K562 (cell line): Measurements from ENCODE around the gene PRR19. TPM values are rescaled to one million over a fixed set of nuclear protein-coding genes. Genes with fewer than 3 reads are reported as not detected.

Experiments used
- ATAC-seq: fragments of 200-7000 bp; cut with Tn5 transposase; 3 replicates; pipeline ENCODE4 v1.9.1; 2020; ENCODE audit warnings: moderate library complexity
- BruUV-seq: library from RNA; stranded (reverse); fragments of 400-500 nt; replicated peaks from 2 replicates; lab custom pipeline; 2021; lab: Mats Ljungman, UMichigan
- CTCF ChIA-PET: fragments of 300-600 bp; formaldehyde crosslinking; extraction: SDS; loops from one replicate; lab custom pipeline; 2021; ENCODE audit warnings: low intra/inter-chr PET ratio; lab: Yijun Ruan, JAX
- POLR2A ChIA-PET: fragments of 300-600, 350-650 bp; sonication (Branson Sonifier 250); formaldehyde crosslinking; extraction: SDS; loops from one replicate; lab custom pipeline; 2021; ENCODE audit warnings: antibody characterized with exemption, inconsistent platforms; lab: Yijun Ruan, JAX
- DNase-seq, 4 experiments: peaks; one replicate each; pipeline versions ENCODE4 v3.0.0 to v3.0.0-alpha.2; 2011 to 2018; ENCODE audit warnings: low spot score in 3 of 4, mixed read lengths in 3 of 4; ENCODE audit errors: extremely low read depth in 1 of 4
- FAIRE-seq: peaks from 2 replicates; lab custom pipeline; 2011; peaks lifted over from hg19 to GRCh38; lab: Jason Lieb, UNC
- H2AFZ ChIP-seq: 2 replicates; pipeline ENCODE4 v1.6.0; 2011; ENCODE audit warnings: low read depth, low read length, control low read depth, inconsistent platforms
- H3K27ac ChIP-seq: fragments of 200-600 bp; 3 replicates; pipeline ENCODE4 v1.8.0; 2011; ENCODE audit warnings: low read depth, mild to moderate bottlenecking, control low read depth, inconsistent platforms, low read length, moderate library complexity, mixed read lengths; ENCODE audit errors: extremely low read depth
- H3K27me3 ChIP-seq, 2 experiments: fragments of 300-600 bp in 1 of 2; 2 replicates in 1 of 2; 3 replicates in 1 of 2; pipeline versions ENCODE4 v1.6.0 to v1.8.0; 2011; ENCODE audit warnings: inconsistent platforms in 2 of 2, low read length in 2 of 2, mild to moderate bottlenecking in 1 of 2, mixed read lengths in 1 of 2, moderate library complexity in 1 of 2; ENCODE audit not compliant: control insufficient read depth in 2 of 2, insufficient read depth in 2 of 2
- H3K36me3 ChIP-seq: fragments of 300-600 bp; 3 replicates; pipeline ENCODE4 v1.8.0; 2011; ENCODE audit warnings: mild to moderate bottlenecking, low read length, inconsistent platforms; ENCODE audit not compliant: control insufficient read depth, insufficient read depth
- H3K4me1 ChIP-seq, 2 experiments: fragments of 200-600 bp in 1 of 2; replicated peaks in 1 of 2; 2 replicates in 1 of 2; 3 replicates in 1 of 2; pipeline versions ENCODE4 v1.5.1 to v1.8.0; 2011; ENCODE audit warnings: inconsistent platforms in 2 of 2, low read length in 2 of 2, mild to moderate bottlenecking in 1 of 2, mixed read lengths in 1 of 2, moderate library complexity in 1 of 2; ENCODE audit not compliant: control insufficient read depth in 2 of 2, insufficient read depth in 2 of 2
- H3K4me2 ChIP-seq: 2 replicates; pipeline ENCODE4 v1.6.1; 2011; ENCODE audit warnings: low read length, control low read depth, inconsistent platforms, mixed read lengths; ENCODE audit not compliant: insufficient read depth
- H3K4me3 ChIP-seq: fragments of 200-600 bp; sonication (generic), shearing (Covaris generic); 2 replicates; pipeline ENCODE4 v1.5.1; 2016; ENCODE audit warnings: control low read depth, inconsistent platforms
- H3K79me2 ChIP-seq: fragments of 200-600 bp; 3 replicates; pipeline ENCODE4 v1.8.0; 2011; ENCODE audit warnings: low read length, inconsistent platforms; ENCODE audit not compliant: control insufficient read depth, insufficient read depth
- H3K9ac ChIP-seq, 2 experiments: 2 replicates each; pipeline versions ENCODE4 v1.6.0 to v1.6.1; 2011; ENCODE audit warnings: low read depth in 2 of 2, low read length in 2 of 2, control low read depth in 1 of 2, inconsistent platforms in 1 of 2, mild to moderate bottlenecking in 1 of 2, mixed read lengths in 1 of 2; ENCODE audit not compliant: insufficient read depth in 1 of 2
- H3K9me1 ChIP-seq: one replicate; pipeline ENCODE4 v1.6.0; 2011; ENCODE audit warnings: inconsistent platforms, mild to moderate bottlenecking, low read length, moderate library complexity; ENCODE audit not compliant: control insufficient read depth, insufficient read depth
- H3K9me3 ChIP-seq: replicated peaks from 2 replicates; pipeline ENCODE4 v1.5.1; 2011; ENCODE audit warnings: low read depth, low read length, inconsistent platforms; ENCODE audit not compliant: control insufficient read depth, insufficient read depth
- H4K20me1 ChIP-seq: replicated peaks from 2 replicates; pipeline ENCODE4 v1.6.1; 2011; ENCODE audit warnings: low read length, inconsistent platforms, mixed read lengths; ENCODE audit not compliant: control insufficient read depth, insufficient read depth
- ASH1L ChIP-seq: fragments of 450-650 bp; IDR thresholded peaks from 2 replicates; pipeline ENCODE4 v1.6.1; 2018; ENCODE audit warnings: borderline replicate concordance, mild to moderate bottlenecking, low read depth; ENCODE audit not compliant: partially characterized antibody
- CBFB ChIP-seq: sonication (generic); formaldehyde crosslinking; IDR thresholded peaks from 2 replicates; pipeline ENCODE4 v1.4.0; 2020; ENCODE audit warnings: mild to moderate bottlenecking, missing genetic modification reagents
- CBX2 ChIP-seq: fragments of 200-600 bp; sonication (generic); IDR thresholded peaks from one replicate; pipeline ENCODE4 v1.6.1; 2012; ENCODE audit warnings: mild to moderate bottlenecking, low read length, inconsistent platforms; ENCODE audit not compliant: insufficient read depth, poor library complexity, severe bottlenecking
- CREB1 ChIP-seq, 2 experiments: sonication (generic) in 1 of 2; formaldehyde crosslinking in 1 of 2; IDR thresholded peaks; 2 replicates each; pipeline versions ENCODE4 v1.6.1 to v1.8.0; 2012 to 2022; ENCODE audit warnings: inconsistent platforms in 1 of 2, mild to moderate bottlenecking in 1 of 2, missing genetic modification reagents in 1 of 2, moderate library complexity in 1 of 2
- DPF2 ChIP-seq: fragments of 450-650 bp; IDR thresholded peaks from 2 replicates; pipeline ENCODE4 v1.6.1; 2016
- ELF4 ChIP-seq: fragments of 450-650 bp; formaldehyde crosslinking; IDR thresholded peaks from 2 replicates; pipeline ENCODE4 v1.4.0; 2022; ENCODE audit warnings: missing genetic modification characterization
- FOXJ3 ChIP-seq: sonication (generic); formaldehyde crosslinking; IDR thresholded peaks from 2 replicates; pipeline ENCODE4 v1.4.0; 2020; ENCODE audit warnings: mild to moderate bottlenecking, missing genetic modification reagents
- GATAD2A ChIP-seq: fragments of 450-650 bp; IDR thresholded peaks from 2 replicates; pipeline ENCODE4 v1.6.1; 2017
- HDAC1 ChIP-seq, 2 experiments: fragments of 450-650 bp; IDR thresholded peaks; 2 replicates each; pipeline ENCODE4 v1.6.1; 2016 to 2017; ENCODE audit warnings: inconsistent platforms in 1 of 2, mild to moderate bottlenecking in 1 of 2, moderate library complexity in 1 of 2
- HDGF ChIP-seq: fragments of 450-650 bp; IDR thresholded peaks from 2 replicates; pipeline ENCODE4 v1.6.1; 2016
- KDM2B ChIP-seq: fragments of 250-450 bp; sonication (Bioruptor Pico); IDR thresholded peaks from 2 replicates; pipeline ENCODE4 v1.8.0; 2021; ENCODE audit warnings: mild to moderate bottlenecking, moderate library complexity
- MTA3 ChIP-seq: fragments of 450-650 bp; formaldehyde crosslinking; IDR thresholded peaks from 2 replicates; pipeline ENCODE4 v1.6.1; 2017; ENCODE audit warnings: mild to moderate bottlenecking, borderline replicate concordance
- MYNN ChIP-seq, 2 experiments: sonication (generic); formaldehyde crosslinking in 1 of 2; IDR thresholded peaks; 2 replicates each; pipeline versions ENCODE4 v1.5.0 to v1.6.1; 2016 to 2020; ENCODE audit warnings: antibody characterized with exemption in 1 of 2, missing genetic modification reagents in 1 of 2
- NBN ChIP-seq: fragments of 450-650 bp; IDR thresholded peaks from 2 replicates; pipeline ENCODE4 v1.6.1; 2016; ENCODE audit warnings: low read depth, mild to moderate bottlenecking
- PYGO2 ChIP-seq: fragments of 450-650 bp; IDR thresholded peaks from 2 replicates; pipeline ENCODE4 v1.6.1; 2016; ENCODE audit warnings: mild to moderate bottlenecking, missing genetic modification characterization, moderate library complexity, missing compliant biosample characterization
- RBFOX2 ChIP-seq: fragments of 200-400 bp; formaldehyde crosslinking; IDR thresholded peaks from 2 replicates; pipeline ENCODE4 v1.6.1; 2017; ENCODE audit warnings: low read depth, mild to moderate bottlenecking, low read length, moderate library complexity
- SP1 ChIP-seq: sonication (generic); formaldehyde crosslinking; IDR thresholded peaks from 2 replicates; pipeline ENCODE4 v1.8.1; 2022; ENCODE audit warnings: mild to moderate bottlenecking, missing genetic modification reagents
- THAP7 ChIP-seq: fragments of 250-450 bp; sonication (Bioruptor Pico); IDR thresholded peaks from 2 replicates; pipeline ENCODE4 v1.5.0; 2021
- ZEB2 ChIP-seq: fragments of 450-650 bp; IDR thresholded peaks from 2 replicates; pipeline ENCODE4 v1.6.1; 2016
- ZHX1 ChIP-seq: fragments of 150-350 bp; conservative IDR thresholded peaks from 2 replicates; pipeline ENCODE4 v1.6.1; 2014; ENCODE audit warnings: low read length
- WGBS: fragments of 100-300 bp; shearing (Covaris generic); methylation state at CpG from one replicate; pipeline ENCODE4 v1.1.6; 2016; ENCODE audit warnings: low coverage, mixed read lengths; ENCODE audit not compliant: insufficient coverage; ENCODE audit errors: missing lambda C conversion rate; 5-methylcytosine and 5-hydroxymethylcytosine counted together
- in situ Hi-C: fragments of 300-500 bp; cut with MboI; formaldehyde crosslinking; loops from 4 replicates; pipeline ENCODE4 v1.15.0; 2018; ENCODE audit warnings: inconsistent platforms, mixed read lengths
- intact Hi-C: fragments of 100-400 bp; cut with micrococcal nuclease; formaldehyde crosslinking; loops from 2 replicates; pipeline ENCODE4 v1.14.2; 2022
- polyA plus RNA-seq, 8 experiments: library from polyadenylated mRNA; depleted of rRNA in 4 of 8; stranded (reverse) in 5 of 8; unstranded in 3 of 8; fragments of >200 nt; fragmentation: Nextera tagmentation in 2 of 8; fragmentation: Illumina TruSeq in 1 of 8; extraction: Ambion mirVana in 2 of 8; extraction: Trizol in 1 of 8; gene quantifications; 2 replicates each; pipeline versions ENCODE4 v1.2.1 to v1.2.3, GENCODE V29; 2011 to 2014; ENCODE audit warnings: inconsistent platforms in 1 of 8, missing spikeins in 1 of 8
- total RNA-seq, 7 experiments: library from RNA; depleted of rRNA in 6 of 7; stranded (reverse); fragments of >200 nt in 6 of 7; fragmentation: Illumina TruSeq in 2 of 7; extraction: Trizol in 2 of 7; gene quantifications; 2 replicates each; pipeline versions ENCODE4 v1.2.1 to v1.2.3, GENCODE V29; 2011 to 2021; ENCODE audit warnings: low replicate concordance in 1 of 7

The PRR19 gene
- total and polyA plus RNA-seq, 9 of the 15 experiments (the other 6 are each of a cell fraction or from before 2014, with no cell fraction given): 0.10 to 1.6 (median 0.54) TPM

GRCh38 chr19:42279155-42279901, 22.6 kb upstream of the PRR19 start:
- Histone ChIP-seq H2AFZ (peak overlapping the region; percentile 90), H3K27ac (peak overlapping the region; percentile 69), H3K9ac (peak overlapping the region; percentile 79 to 90), H3K9me3 (no peaks in the 10 kb centered on the region), H3K79me2 (peaks cover 55% of the 10 kb centered on the region), H3K4me1 (peaks cover 34 to 56% of the 10 kb centered on the region in 2 experiments), H3K4me3 (peak overlapping the region; percentile 93), H3K36me3 (peaks cover 26% of the 10 kb centered on the region), H3K9me1 (no peaks in the 10 kb centered on the region), H3K4me2 (peak overlapping the region; percentile 97), H4K20me1 (no peaks in the 10 kb centered on the region), H3K27me3 (no peaks in the 10 kb centered on the region; a peak in 1 of 5 replicates)
- BruUV-seq: no TSS peak
- ChIA-PET CTCF (interaction anchor here (1.0 to 2.4 kb wide), 3 partner anchors 34 to 146 kb away, joined by 3 to 24 read pairs (median 7); no protein-coding TSS in a partner anchor), POLR2A (interaction anchor here (0.6 to 3.6 kb wide), 10 partner anchors 9 to 139 kb away, joined by 3 to 16 read pairs (median 4); partner anchors contain the start of gene CIC)
- peak; percentile 48 for FAIRE-seq
- peak in 1 of 4 experiments; percentile 9 for DNase-seq
- WGBS: 12% methylated on average over 6 of the region's 6 CpGs
- intact Hi-C loops: loop anchor here (1.0 kb wide), 1 partner anchor 33 kb away; no protein-coding TSS in a partner anchor
- in situ Hi-C loops: no loop called here
- no peak for ATAC-seq
- TF ChIP-seq CREB1 (IDR thresholded peaks at IDR 0.05): no peak
- no peak for TF ChIP-seq CREB1 (CRISPR knock-in tag; IDR thresholded peaks at IDR 0.05)
- peak; percentile 49 for TF ChIP-seq GATAD2A
- TF ChIP-seq FOXJ3 (CRISPR knock-in tag): no peak
- TF ChIP-seq MYNN (IDR thresholded peaks at IDR 0.05): no peak
- TF ChIP-seq MYNN (CRISPR knock-in tag; IDR thresholded peaks at IDR 0.05): no peak
- no peak for TF ChIP-seq ZHX1
- TF ChIP-seq NBN: 0 out of 2 replicates have a peak, but pooled peaks have one; percentile 33
- TF ChIP-seq CBFB (CRISPR knock-in tag): no peak
- TF ChIP-seq KDM2B (CRISPR knock-in tag): no peak
- no peak for TF ChIP-seq SP1
- no peak for TF ChIP-seq THAP7 (CRISPR knock-in tag)
- TF ChIP-seq CBX2: no peak
- TF ChIP-seq ZEB2: no peak
- TF ChIP-seq HDAC1 (IDR thresholded peaks at IDR 0.05): peak in 1 of 2 experiments; percentile 31; a peak in 1 of 4 replicates
- TF ChIP-seq HDGF: peak; percentile 92
- TF ChIP-seq ELF4 (CRISPR knock-in tag): peak; percentile 81; the same call in 1 of the 2 replicates
- TF ChIP-seq ASH1L: no peak
- TF ChIP-seq DPF2: 0 out of 2 replicates have a peak, but pooled peaks have one; percentile 15
- 0 out of 2 replicates have a peak, but pooled peaks have one; percentile 13 for TF ChIP-seq MTA3
- TF ChIP-seq PYGO2 (tag): no peak
- TF ChIP-seq RBFOX2: no peak
